Vagina (tissue), 2 donors: ENCODE data around the gene HEPHL1. TPM values are rescaled to one million over a fixed set of nuclear protein-coding genes. Genes with fewer than 3 reads are reported as not detected.

Experiments used
- DNase-seq, 2 donors: peaks; one replicate each; pipeline ENCODE4 v3.0.0-alpha.2; 2017; ENCODE audit errors: extremely low spot score in 2 of 2
- H3K27ac ChIP-seq: fragments of 200-600 bp; sonication (generic); one replicate; pipeline ENCODE4 v1.5.1; 2019
- H3K27me3 ChIP-seq: fragments of 200-600 bp; sonication (generic); one replicate; pipeline ENCODE4 v1.5.1; 2019
- H3K36me3 ChIP-seq, 2 donors: fragments of 200-600 bp; sonication (generic); one replicate each; pipeline ENCODE4 v1.5.1; 2017 to 2019
- H3K4me1 ChIP-seq: fragments of 200-600 bp; sonication (generic); one replicate; pipeline ENCODE4 v1.5.1; 2019
- H3K4me3 ChIP-seq, 2 donors: fragments of 200-600 bp; sonication (generic); 1 replicate in 1 of 2; 2 replicates in 1 of 2; pipeline ENCODE4 v1.5.1; 2016 to 2019
- H3K9me3 ChIP-seq: fragments of 200-600 bp; sonication (generic); one replicate; pipeline ENCODE4 v1.5.1; 2019
- POLR2A ChIP-seq, 2 donors: fragments of 450-650 bp; IDR thresholded peaks; one replicate each; pipeline ENCODE4 v1.6.1; 2017; ENCODE audit warnings: antibody characterized with exemption in 2 of 2, mild to moderate bottlenecking in 2 of 2, moderate library complexity in 2 of 2
- POLR2AphosphoS5 ChIP-seq, 2 donors: sonication (generic); formaldehyde crosslinking; IDR thresholded peaks; one replicate each; pipeline ENCODE4 v1.9.0; 2017; ENCODE audit warnings: antibody characterized with exemption in 2 of 2, mild to moderate bottlenecking in 2 of 2, low read depth in 1 of 2; ENCODE audit not compliant: insufficient read depth in 1 of 2
- intact Hi-C: fragments of 100-400 bp; cut with DNase I; formaldehyde crosslinking; loops from one replicate; pipeline ENCODE4 v1.15.1; 2023
- total RNA-seq: library from RNA; depleted of rRNA; stranded (reverse); fragments of >200 nt; gene quantifications from one replicate; pipeline ENCODE4 v1.2.3, GENCODE V29; 2016
- TF ChIP-seq, protein P1 (sequence below), 3 experiments: fragments of 450-650 bp in 2 of 3; fragments of 200-600 bp in 1 of 3; sonication (generic) in 1 of 3; IDR thresholded peaks; one replicate each; pipeline ENCODE4 v1.5.1; 2017 to 2019; ENCODE audit warnings: antibody characterized with exemption in 3 of 3, mild to moderate bottlenecking in 2 of 3, moderate library complexity in 2 of 3

The HEPHL1 gene
- total RNA-seq, 1 donor from 2014 or later: 1.7 TPM

GRCh38 chr11:94125407-94126115, 104.4 kb downstream of the HEPHL1 start:
- H3K27me3 ChIP-seq: no peaks in the 10 kb centered on the region
- no peak overlapping the region for H3K27ac ChIP-seq
- no peak overlapping the region for H3K4me3 ChIP-seq
- no peaks in the 10 kb centered on the region for H3K9me3 ChIP-seq
- H3K36me3 ChIP-seq: no peaks in the 10 kb centered on the region
- no peak for DNase-seq
- H3K4me1 ChIP-seq: peaks cover 22% of the 10 kb centered on the region
- intact Hi-C loops: no loop called here
- TF ChIP-seq, protein P1, sequence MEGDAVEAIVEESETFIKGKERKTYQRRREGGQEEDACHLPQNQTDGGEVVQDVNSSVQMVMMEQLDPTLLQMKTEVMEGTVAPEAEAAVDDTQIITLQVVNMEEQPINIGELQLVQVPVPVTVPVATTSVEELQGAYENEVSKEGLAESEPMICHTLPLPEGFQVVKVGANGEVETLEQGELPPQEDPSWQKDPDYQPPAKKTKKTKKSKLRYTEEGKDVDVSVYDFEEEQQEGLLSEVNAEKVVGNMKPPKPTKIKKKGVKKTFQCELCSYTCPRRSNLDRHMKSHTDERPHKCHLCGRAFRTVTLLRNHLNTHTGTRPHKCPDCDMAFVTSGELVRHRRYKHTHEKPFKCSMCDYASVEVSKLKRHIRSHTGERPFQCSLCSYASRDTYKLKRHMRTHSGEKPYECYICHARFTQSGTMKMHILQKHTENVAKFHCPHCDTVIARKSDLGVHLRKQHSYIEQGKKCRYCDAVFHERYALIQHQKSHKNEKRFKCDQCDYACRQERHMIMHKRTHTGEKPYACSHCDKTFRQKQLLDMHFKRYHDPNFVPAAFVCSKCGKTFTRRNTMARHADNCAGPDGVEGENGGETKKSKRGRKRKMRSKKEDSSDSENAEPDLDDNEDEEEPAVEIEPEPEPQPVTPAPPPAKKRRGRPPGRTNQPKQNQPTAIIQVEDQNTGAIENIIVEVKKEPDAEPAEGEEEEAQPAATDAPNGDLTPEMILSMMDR (IDR thresholded peaks at IDR 0.05): no peak
- TF ChIP-seq POLR2AphosphoS5 (IDR thresholded peaks at IDR 0.05; ENCODE audit: insufficient read depth in 1 of 2, low read depth in 1 of 2): no peak
- TF ChIP-seq POLR2A (IDR thresholded peaks at IDR 0.05): no peak

GRCh38 chr11:94127638-94128037, 106.5 kb downstream of the HEPHL1 start:
- Histone ChIP-seq H3K4me1 (peaks cover 43% of the 10 kb centered on the region), H3K4me3 (peak overlapping the region in 1 of 2 donors; percentile 88), H3K27me3 (no peaks in the 10 kb centered on the region), H3K36me3 (no peaks in the 10 kb centered on the region), H3K27ac (peak overlapping the region; percentile 94), H3K9me3 (no peaks in the 10 kb centered on the region)
- DNase-seq: no peak
- intact Hi-C loops: no loop called here
- TF ChIP-seq POLR2A (IDR thresholded peaks at IDR 0.05) (no peak), POLR2AphosphoS5 (IDR thresholded peaks at IDR 0.05; ENCODE audit: insufficient read depth in 1 of 2, low read depth in 1 of 2) (no peak)
- TF ChIP-seq, protein P1 (IDR thresholded peaks at IDR 0.05): no peak

GRCh38 chr11:94128291-94128745, 107.2 kb downstream of the HEPHL1 start:
- intact Hi-C loops: no loop called here
- TF ChIP-seq POLR2A (IDR thresholded peaks at IDR 0.05): no peak
- no peak for TF ChIP-seq POLR2AphosphoS5 (IDR thresholded peaks at IDR 0.05; ENCODE audit: insufficient read depth in 1 of 2, low read depth in 1 of 2)

DNA sequence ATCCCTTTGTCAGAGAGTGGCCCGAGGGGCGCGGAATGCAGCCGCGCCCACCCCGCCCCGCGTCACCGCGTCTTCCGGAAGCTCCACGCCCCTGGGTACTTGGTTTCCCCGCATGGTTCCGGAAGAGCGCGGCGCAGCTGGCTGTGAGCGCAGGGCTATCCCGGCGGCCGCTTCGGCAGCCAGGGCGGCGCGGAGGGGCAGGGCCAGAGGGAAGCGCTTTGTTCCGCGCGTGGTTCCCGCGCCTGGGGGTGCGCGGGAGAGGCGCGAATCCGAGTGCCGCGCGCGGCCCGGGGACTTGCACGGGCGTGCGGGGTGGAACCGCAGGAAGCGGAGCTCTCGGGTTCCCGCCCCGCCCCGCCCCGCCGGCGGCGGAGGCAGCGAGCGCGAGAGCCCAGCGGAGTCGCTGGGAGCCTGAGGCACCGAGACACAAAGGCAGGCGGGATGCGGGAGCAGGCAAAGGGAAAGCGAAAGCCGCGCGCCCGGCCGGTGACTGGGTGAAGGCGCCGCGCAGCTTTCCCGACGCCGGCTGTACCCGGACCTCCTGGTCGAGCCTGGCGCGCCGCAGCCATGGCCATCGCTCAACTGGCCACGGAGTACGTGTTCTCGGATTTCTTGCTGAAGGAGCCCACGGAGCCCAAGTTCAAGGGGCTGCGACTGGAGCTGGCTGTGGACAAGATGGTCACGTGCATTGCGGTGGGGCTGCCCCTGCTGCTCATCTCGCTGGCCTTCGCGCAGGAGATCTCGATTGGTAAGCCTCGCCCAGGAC, 107.8 kb downstream of the HEPHL1 start, which contains the start of gene PANX1:
TSS of gene PANX1 (plus strand) at position 96 of the 766 bp plus-strand sequence. CDS start at position 568, 472 bp downstream.
- intact Hi-C loops: no loop called here
- no peaks in the 10 kb centered on the region for H3K9me3 ChIP-seq
- peak in 1 of 2 donors; percentile 91 for DNase-seq
- peak within 1 kb of the TSS; percentile 94 for H3K27ac ChIP-seq
- no peaks in the 10 kb centered on the region for H3K27me3 ChIP-seq
- H3K36me3 ChIP-seq: no peaks in the 10 kb centered on the region
- H3K4me1 ChIP-seq: peaks cover 56% of the 10 kb centered on the region
- peak; percentile 23 to 79 for TF ChIP-seq POLR2AphosphoS5 (IDR thresholded peaks at IDR 0.05; ENCODE audit: insufficient read depth in 1 of 2, low read depth in 1 of 2)
- TF ChIP-seq, protein P1 (IDR thresholded peaks at IDR 0.05): no peak
- peak in 1 of 2 donors; percentile 16 for TF ChIP-seq POLR2A (IDR thresholded peaks at IDR 0.05)
- peak within 1 kb of the TSS; percentile 71 to 88 for H3K4me3 ChIP-seq

More at GRCh38 chr11:94128291-94128745, 107.2 kb downstream of the HEPHL1 start:
- Histone ChIP-seq H3K27me3 (no peaks in the 10 kb centered on the region), H3K36me3 (no peaks in the 10 kb centered on the region), H3K9me3 (no peaks in the 10 kb centered on the region), H3K27ac (peak overlapping the region; percentile 94), H3K4me1 (peaks cover 50% of the 10 kb centered on the region), H3K4me3 (peak overlapping the region; percentile 71 to 88)
- peak in 1 of 2 donors; percentile 89 for DNase-seq

GRCh38 chr11:94129512-94130297, 108.6 kb downstream of the HEPHL1 start:
- Histone ChIP-seq H3K27me3 (no peaks in the 10 kb centered on the region), H3K36me3 (no peaks in the 10 kb centered on the region), H3K27ac (peak overlapping the region; percentile 94), H3K4me3 (peak overlapping the region; percentile 71 to 88), H3K9me3 (no peaks in the 10 kb centered on the region), H3K4me1 (peaks cover 64% of the 10 kb centered on the region)
- intact Hi-C loops: no loop called here
- no peak for DNase-seq
- TF ChIP-seq, protein P1 (IDR thresholded peaks at IDR 0.05): no peak
- no peak for TF ChIP-seq POLR2A (IDR thresholded peaks at IDR 0.05)
- peak in 1 of 2 donors; percentile 61 for TF ChIP-seq POLR2AphosphoS5 (IDR thresholded peaks at IDR 0.05; ENCODE audit: insufficient read depth in 1 of 2, low read depth in 1 of 2)
